Trophoblast cell (in vitro differentiated cells and primary cell): ENCODE results near the gene COL4A1.

Source experiments
- DNase-seq, 2 donors: peaks; one replicate each; pipeline ENCODE4 v3.0.0-alpha.2; 2016
- H2AFZ ChIP-seq: 2 replicates; pipeline ENCODE4 v1.6.1; 2013; ENCODE audit warnings: low read length, moderate library complexity, mild to moderate bottlenecking; ENCODE audit not compliant: insufficient read depth, poor library complexity
- H2AK5ac ChIP-seq: 2 replicates; pipeline ENCODE4 v1.6.1; 2013; ENCODE audit warnings: mild to moderate bottlenecking, low read length
- H2BK120ac ChIP-seq: 2 replicates; pipeline ENCODE4 v1.6.1; 2013; ENCODE audit warnings: low read length, mild to moderate bottlenecking, moderate library complexity; ENCODE audit not compliant: insufficient read depth, poor library complexity
- H2BK12ac ChIP-seq: 2 replicates; pipeline ENCODE4 v1.6.1; 2013; ENCODE audit warnings: mild to moderate bottlenecking, low read length, moderate library complexity
- H2BK5ac ChIP-seq: 2 replicates; pipeline ENCODE4 v1.6.1; 2013; ENCODE audit warnings: low read length, low read depth, moderate library complexity, mild to moderate bottlenecking; ENCODE audit not compliant: poor library complexity
- H3K14ac ChIP-seq: 2 replicates; pipeline ENCODE4 v1.6.1; 2013; ENCODE audit warnings: mild to moderate bottlenecking, low read length
- H3K18ac ChIP-seq: 2 replicates; pipeline ENCODE4 v1.6.1; 2013; ENCODE audit warnings: mild to moderate bottlenecking, low read length
- H3K23ac ChIP-seq: 2 replicates; pipeline ENCODE4 v1.6.1; 2013; ENCODE audit warnings: low read length
- H3K27ac ChIP-seq: 2 replicates; pipeline ENCODE4 v1.5.1; 2013; ENCODE audit warnings: low read depth, mild to moderate bottlenecking, inconsistent platforms, low read length, moderate library complexity
- H3K27me3 ChIP-seq: 2 replicates; pipeline ENCODE4 v1.6.1; 2013; ENCODE audit warnings: inconsistent platforms, mild to moderate bottlenecking, low read length, moderate library complexity; ENCODE audit not compliant: insufficient read depth
- H3K36me3 ChIP-seq, 2 experiments: 1 replicate in 1 of 2; 2 replicates in 1 of 2; pipeline ENCODE4 v1.6.1; 2013; ENCODE audit warnings: low read length in 2 of 2, mild to moderate bottlenecking in 2 of 2, moderate library complexity in 1 of 2; ENCODE audit not compliant: insufficient read depth in 2 of 2, control insufficient read depth in 1 of 2
- H3K4ac ChIP-seq: 2 replicates; pipeline ENCODE4 v1.6.1; 2013; ENCODE audit warnings: low read depth, mild to moderate bottlenecking, low read length, moderate library complexity
- H3K4me1 ChIP-seq, 2 experiments: 1 replicate in 1 of 2; 2 replicates in 1 of 2; pipeline ENCODE4 v1.6.1; 2013; ENCODE audit warnings: low read length in 2 of 2, mild to moderate bottlenecking in 2 of 2, moderate library complexity in 1 of 2; ENCODE audit not compliant: insufficient read depth in 2 of 2, control insufficient read depth in 1 of 2
- H3K4me2 ChIP-seq: 2 replicates; pipeline ENCODE4 v1.6.1; 2013; ENCODE audit warnings: inconsistent platforms, mild to moderate bottlenecking, low read length, moderate library complexity
- H3K4me3 ChIP-seq: 2 replicates; pipeline ENCODE4 v1.5.1; 2013; ENCODE audit warnings: mild to moderate bottlenecking, low read depth, low read length, inconsistent platforms
- H3K79me1 ChIP-seq: one replicate; pipeline ENCODE4 v1.6.1; 2013; ENCODE audit warnings: low read length
- H3K79me2 ChIP-seq: 2 replicates; pipeline ENCODE4 v1.6.1; 2013; ENCODE audit warnings: low read length, mild to moderate bottlenecking; ENCODE audit not compliant: control insufficient read depth, insufficient read depth, poor library complexity
- H3K9ac ChIP-seq: 2 replicates; pipeline ENCODE4 v1.6.1; 2013; ENCODE audit warnings: mild to moderate bottlenecking, low read length
- H3K9me3 ChIP-seq: 2 replicates; pipeline ENCODE4 v1.6.1; 2013; ENCODE audit warnings: low read depth, mild to moderate bottlenecking, control low read depth, inconsistent platforms, low read length; ENCODE audit not compliant: insufficient read depth
- H4K12ac ChIP-seq: 2 replicates; pipeline ENCODE4 v1.6.1; 2013; ENCODE audit warnings: low read depth, mild to moderate bottlenecking, low read length, moderate library complexity
- H4K8ac ChIP-seq: 2 replicates; pipeline ENCODE4 v1.6.1; 2013; ENCODE audit warnings: low read depth, mild to moderate bottlenecking, low read length, moderate library complexity
- H4K91ac ChIP-seq: one replicate; pipeline ENCODE4 v1.6.1; 2013; ENCODE audit warnings: low read depth, mild to moderate bottlenecking, low read length, moderate library complexity
- WGBS: extraction: QIAGEN DNeasy Blood & Tissue Kit; methylation state at CpG from one replicate; pipeline ENCODE4 v1.1.7; 2013; ENCODE audit warnings: missing lambda C conversion rate; ENCODE audit not compliant: insufficient read length, insufficient coverage; ENCODE audit errors: extremely low coverage; 5-methylcytosine and 5-hydroxymethylcytosine counted together

Gene COL4A1

DNA sequence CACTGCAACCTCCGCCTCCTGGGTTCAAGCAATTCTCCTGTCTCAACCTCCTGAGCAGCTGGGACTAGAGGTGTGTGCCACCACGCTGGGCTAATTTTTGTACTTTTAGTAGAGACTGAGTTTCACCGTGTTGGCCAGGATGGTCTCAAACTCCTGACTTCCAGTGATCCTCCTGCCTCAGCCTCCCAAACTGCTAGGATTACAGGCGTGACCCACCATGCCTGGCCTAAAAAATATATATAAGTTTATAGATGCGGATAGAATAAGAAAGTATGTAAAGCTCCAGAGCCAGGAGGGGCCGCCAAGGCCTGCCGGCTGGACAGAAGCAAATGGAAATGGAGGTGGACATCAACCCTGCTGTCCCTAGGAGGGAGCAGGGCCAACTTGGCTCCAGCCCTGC, 66.0 kb downstream of the COL4A1 start:
- Histone ChIP-seq H4K91ac (no peak overlapping the region), H2BK120ac (no peak overlapping the region), H3K14ac (no peak overlapping the region), H3K79me1 (peaks cover 2% of the 10 kb centered on the region), H3K9me3 (peaks cover 2% of the 10 kb centered on the region), H3K27me3 (no peaks in the 10 kb centered on the region), H3K79me2 (peaks cover 2% of the 10 kb centered on the region), H2BK12ac (no peak overlapping the region), H3K9ac (no peak overlapping the region), H2AK5ac (no peak overlapping the region), H3K4me2 (no peak overlapping the region), H2BK5ac (no peak overlapping the region), H3K23ac (no peak overlapping the region), H2AFZ (no peak overlapping the region), H3K4ac (no peak overlapping the region), H3K18ac (no peak overlapping the region), H3K4me3 (no peak overlapping the region), H4K12ac (no peak overlapping the region), H3K36me3 (peaks cover 27 to 40% of the 10 kb centered on the region in 2 experiments), H4K8ac (no peak overlapping the region), H3K27ac (no peak overlapping the region), H3K4me1 (peaks cover 3 to 7% of the 10 kb centered on the region in 2 experiments)
- WGBS, result no CpG with 5 or more reads among the region's 7 CpGs
- no peak for DNase-seq

- no CpG with 5 or more reads among the region's 10 CpGs for WGBS
- H3K36me3 ChIP-seq, result peaks cover 27 to 38% of the 10 kb centered on the region in 2 experiments
- no peak for DNase-seq
- H3K9me3 ChIP-seq, result peaks cover 2% of the 10 kb centered on the region
- H3K9ac ChIP-seq, result no peak overlapping the region
- H4K91ac ChIP-seq, result no peak overlapping the region
- peaks cover 2% of the 10 kb centered on the region for H3K79me2 ChIP-seq
- H3K4me1 ChIP-seq, result peaks cover 3 to 5% of the 10 kb centered on the region in 2 experiments
- H4K8ac ChIP-seq, result no peak overlapping the region
- H3K79me1 ChIP-seq, result no peaks in the 10 kb centered on the region
- H2BK12ac ChIP-seq, result no peak overlapping the region
- no peak overlapping the region for H2BK120ac ChIP-seq
- H4K12ac ChIP-seq, result no peak overlapping the region
- H2AFZ ChIP-seq, result no peak overlapping the region
- H3K4ac ChIP-seq, result no peak overlapping the region
- H3K4me2 ChIP-seq, result no peak overlapping the region
- H3K27ac ChIP-seq, result no peak overlapping the region
- H2BK5ac ChIP-seq, result no peak overlapping the region
- H3K23ac ChIP-seq, result no peak overlapping the region
- H3K4me3 ChIP-seq, result no peak overlapping the region
- H3K27me3 ChIP-seq, result no peaks in the 10 kb centered on the region
- no peak overlapping the region for H3K14ac ChIP-seq
- H3K18ac ChIP-seq, result no peak overlapping the region
- no peak overlapping the region for H2AK5ac ChIP-seq
Measured at GRCh38 chr13:110240352-110240751, 66.6 kb downstream of the COL4A1 start.

- Histone ChIP-seq H3K27ac (no peak overlapping the region), H3K36me3 (peaks cover 23 to 32% of the 10 kb centered on the region in 2 experiments), H3K9ac (no peak overlapping the region), H4K12ac (no peak overlapping the region), H3K23ac (no peak overlapping the region), H2BK12ac (no peak overlapping the region), H3K4me3 (no peak overlapping the region), H3K4ac (no peak overlapping the region), H2AFZ (no peak overlapping the region), H3K79me1 (no peaks in the 10 kb centered on the region), H2BK120ac (no peak overlapping the region), H3K79me2 (peaks cover 2% of the 10 kb centered on the region), H3K18ac (no peak overlapping the region), H3K4me1 (no peaks in the 10 kb centered on the region), H3K4me2 (no peak overlapping the region), H3K27me3 (no peaks in the 10 kb centered on the region), H2BK5ac (no peak overlapping the region), H3K9me3 (peaks cover 2% of the 10 kb centered on the region), H2AK5ac (no peak overlapping the region), H4K91ac (no peak overlapping the region), H3K14ac (no peak overlapping the region), H4K8ac (no peak overlapping the region)
- DNase-seq, result no peak
- no CpG with 5 or more reads among the region's 5 CpGs for WGBS
Measured at GRCh38 chr13:110239280-110240125, 67.5 kb downstream of the COL4A1 start.

DNA sequence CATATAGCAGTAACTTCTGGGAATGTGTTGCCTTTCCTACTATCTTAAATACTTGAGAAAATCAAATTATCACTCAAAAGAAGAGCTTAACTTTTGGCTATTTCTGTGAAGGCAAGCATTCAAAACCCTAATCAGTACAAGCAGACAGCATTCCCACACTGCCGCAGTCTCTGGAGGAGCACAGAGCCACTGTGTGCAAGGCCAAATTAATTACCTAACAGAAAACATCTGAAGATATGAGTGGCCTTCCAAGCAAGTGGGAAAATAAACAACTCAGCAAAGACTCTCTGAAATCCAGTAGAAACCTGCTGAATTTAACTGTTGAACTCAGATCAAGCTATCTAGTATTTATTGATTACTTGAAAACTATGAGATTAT, 68.2 kb downstream of the COL4A1 start:
- H3K27me3 ChIP-seq, result no peaks in the 10 kb centered on the region
- H3K4ac ChIP-seq, result no peak overlapping the region
- H3K9ac ChIP-seq, result no peak overlapping the region
- peaks cover 2% of the 10 kb centered on the region for H3K79me2 ChIP-seq
- H3K23ac ChIP-seq, result no peak overlapping the region
- peaks cover 21 to 30% of the 10 kb centered on the region in 2 experiments for H3K36me3 ChIP-seq
- no peak overlapping the region for H4K91ac ChIP-seq
- no peak overlapping the region for H2BK5ac ChIP-seq
- no peaks in the 10 kb centered on the region for H3K79me1 ChIP-seq
- no peak overlapping the region for H4K12ac ChIP-seq
- H3K27ac ChIP-seq, result no peak overlapping the region
- H3K9me3 ChIP-seq, result peaks cover 2% of the 10 kb centered on the region
- H3K4me3 ChIP-seq, result no peak overlapping the region
- H2AK5ac ChIP-seq, result no peak overlapping the region
- H3K14ac ChIP-seq, result no peak overlapping the region
- no peak for DNase-seq
- no peak overlapping the region for H3K18ac ChIP-seq
- no CpG with 5 or more reads among the region's 1 CpG for WGBS
- H2BK120ac ChIP-seq, result no peak overlapping the region
- H2AFZ ChIP-seq, result no peak overlapping the region
- no peaks in the 10 kb centered on the region for H3K4me1 ChIP-seq
- H3K4me2 ChIP-seq, result no peak overlapping the region
- no peak overlapping the region for H2BK12ac ChIP-seq
- H4K8ac ChIP-seq, result no peak overlapping the region
